Karpas-422 (cell line): Measurements from ENCODE around the gene MGAT4D. TPM values are rescaled to one million over a fixed set of nuclear protein-coding genes. Genes with fewer than 3 reads are reported as not detected.
"Not testable (repeated sequence)": the region's sequence is repeated elsewhere in the genome, so short reads cannot be mapped to it uniquely, and the experiment has no call there.

ENCODE experiments used
- DNase-seq: peaks from one replicate; pipeline ENCODE4 v3.0.0-alpha.2; 2015
- H2AFZ ChIP-seq: fragments of 200-600 bp; sonication (generic); 2 replicates; pipeline ENCODE4 v1.6.1; 2014; ENCODE audit warnings: antibody characterized with exemption, low read length, mixed read lengths
- H3K27ac ChIP-seq: fragments of 200-600 bp; sonication (generic); 2 replicates; pipeline ENCODE4 v1.5.1; 2014; ENCODE audit warnings: mild to moderate bottlenecking, low read length, moderate library complexity
- H3K27me3 ChIP-seq: fragments of 200-600 bp; sonication (generic); 2 replicates; pipeline ENCODE4 v1.6.1; 2014; ENCODE audit warnings: low read length, mixed read lengths
- H3K36me3 ChIP-seq: fragments of 200-600 bp; sonication (generic); 2 replicates; pipeline ENCODE4 v1.6.1; 2014; ENCODE audit warnings: low read length, mixed read lengths; ENCODE audit not compliant: insufficient read depth
- H3K4me1 ChIP-seq: fragments of 200-600 bp; sonication (generic); 2 replicates; pipeline ENCODE4 v1.6.1; 2014; ENCODE audit warnings: mild to moderate bottlenecking, low read length, mixed read lengths
- H3K4me2 ChIP-seq: fragments of 200-600 bp; sonication (generic); 2 replicates; pipeline ENCODE4 v1.6.1; 2014; ENCODE audit warnings: low read length, low read depth, mild to moderate bottlenecking; ENCODE audit not compliant: poor library complexity, severe bottlenecking
- H3K4me3 ChIP-seq: fragments of 200-600 bp; sonication (generic); 2 replicates; pipeline ENCODE4 v1.5.1; 2014; ENCODE audit warnings: mild to moderate bottlenecking, antibody characterized with exemption, low read length, mixed read lengths
- H3K79me2 ChIP-seq: fragments of 200-600 bp; sonication (generic); 2 replicates; pipeline ENCODE4 v1.6.1; 2014; ENCODE audit warnings: mild to moderate bottlenecking, low read length, mixed read lengths
- H3K9ac ChIP-seq: fragments of 200-600 bp; sonication (generic); 2 replicates; pipeline ENCODE4 v1.6.0; 2014; ENCODE audit warnings: low read length
- H3K9me2 ChIP-seq: fragments of 200-600 bp; sonication (generic), shearing (Covaris generic); replicated peaks from 2 replicates; pipeline ENCODE4 v1.6.0; 2014; ENCODE audit warnings: mild to moderate bottlenecking, low read length, moderate library complexity; ENCODE audit not compliant: insufficient read depth
- H3K9me3 ChIP-seq: fragments of 300-700, 200-600 bp; sonication (generic); 2 replicates; pipeline ENCODE4 v1.6.1; 2014; ENCODE audit warnings: low read length, mixed read lengths
- H4K20me1 ChIP-seq: fragments of 200-600 bp; sonication (generic); 2 replicates; pipeline ENCODE4 v1.6.1; 2014; ENCODE audit warnings: mild to moderate bottlenecking, antibody characterized with exemption, low read length, low read depth; ENCODE audit not compliant: insufficient read depth
- total RNA-seq: library from RNA; depleted of rRNA; stranded (reverse); fragments of >200 nt; shearing (Covaris generic); gene quantifications from 2 replicates; pipeline ENCODE4 v1.2.3, GENCODE V29; 2014; ENCODE audit warnings: low replicate concordance

The MGAT4D gene
- total RNA-seq, 1 experiment from 2014 or later = not detected

GRCh38 chr4:140463614-140464013 is 34.5 kb downstream of the MGAT4D start:
- H3K4me3 ChIP-seq = no peak overlapping the region
- H3K9ac ChIP-seq = no peak overlapping the region
- H3K9me3 ChIP-seq = no peaks in the 10 kb centered on the region
- H3K79me2 ChIP-seq = no peaks in the 10 kb centered on the region
- H3K9me2 ChIP-seq = no peaks in the 10 kb centered on the region
- no peak overlapping the region for H3K27ac ChIP-seq
- no peak overlapping the region for H3K4me2 ChIP-seq
- no peaks in the 10 kb centered on the region for H4K20me1 ChIP-seq
- H3K4me1 ChIP-seq = no peaks in the 10 kb centered on the region
- no peaks in the 10 kb centered on the region for H3K36me3 ChIP-seq
- no peak for DNase-seq
- no peaks in the 10 kb centered on the region for H3K27me3 ChIP-seq
- H2AFZ ChIP-seq = no peak overlapping the region

- H3K4me3 ChIP-seq = no peak overlapping the region
- H3K4me1 ChIP-seq = no peaks in the 10 kb centered on the region
- no peaks in the 10 kb centered on the region for H3K79me2 ChIP-seq
- H3K9me3 ChIP-seq = no peaks in the 10 kb centered on the region
- no peak overlapping the region for H2AFZ ChIP-seq
- no peak overlapping the region for H3K4me2 ChIP-seq
- no peaks in the 10 kb centered on the region for H3K9me2 ChIP-seq
- no peaks in the 10 kb centered on the region for H3K27me3 ChIP-seq
- H3K36me3 ChIP-seq = no peaks in the 10 kb centered on the region
- H3K27ac ChIP-seq = no peak overlapping the region
- DNase-seq = no peak
- H3K9ac ChIP-seq = no peak overlapping the region
- no peaks in the 10 kb centered on the region for H4K20me1 ChIP-seq
Observed at GRCh38 chr4:140463182-140463581, 34.9 kb downstream of the MGAT4D start.

GRCh38 chr4:140450352-140450751 is 47.7 kb downstream of the MGAT4D start:
- H3K27me3 ChIP-seq = no peaks in the 10 kb centered on the region

GRCh38 chr4:140448830-140449229 is 49.3 kb downstream of the MGAT4D start:
- DNase-seq = no peak
- no peak overlapping the region for H3K27ac ChIP-seq
- H3K9me3 ChIP-seq = no peaks in the 10 kb centered on the region
- no peaks in the 10 kb centered on the region for H3K27me3 ChIP-seq
- H3K4me2 ChIP-seq = no peak overlapping the region
- no peak overlapping the region for H2AFZ ChIP-seq
- H3K79me2 ChIP-seq = no peaks in the 10 kb centered on the region
- no peaks in the 10 kb centered on the region for H3K36me3 ChIP-seq
- H3K9me2 ChIP-seq = no peaks in the 10 kb centered on the region
- no peaks in the 10 kb centered on the region for H4K20me1 ChIP-seq
- H3K4me1 ChIP-seq = no peaks in the 10 kb centered on the region
- no peak overlapping the region for H3K9ac ChIP-seq
- no peak overlapping the region for H3K4me3 ChIP-seq

More at GRCh38 chr4:140450352-140450751, 47.7 kb downstream of the MGAT4D start:
- Histone ChIP-seq H3K27ac (no peak overlapping the region), H2AFZ (no peak overlapping the region), H3K9ac (no peak overlapping the region), H3K79me2 (no peaks in the 10 kb centered on the region), H3K36me3 (no peaks in the 10 kb centered on the region), H3K4me2 (no peak overlapping the region), H4K20me1 (no peaks in the 10 kb centered on the region), H3K9me2 (no peaks in the 10 kb centered on the region), H3K4me1 (no peaks in the 10 kb centered on the region), H3K4me3 (no peak overlapping the region), H3K9me3 (no peaks in the 10 kb centered on the region)
- no peak for DNase-seq

- Histone ChIP-seq H3K9me2 (no peaks in the 10 kb centered on the region), H3K27ac (no peak overlapping the region), H3K4me1 (no peaks in the 10 kb centered on the region), H3K79me2 (no peaks in the 10 kb centered on the region), H2AFZ (no peak overlapping the region), H3K36me3 (no peaks in the 10 kb centered on the region), H3K4me3 (no peak overlapping the region), H3K27me3 (no peaks in the 10 kb centered on the region), H4K20me1 (no peaks in the 10 kb centered on the region), H3K9ac (no peak overlapping the region), H3K4me2 (no peak overlapping the region), H3K9me3 (no peaks in the 10 kb centered on the region)
- DNase-seq = no peak
Observed at GRCh38 chr4:140448162-140448561, 49.9 kb downstream of the MGAT4D start.

- H3K9ac ChIP-seq, H3K4me3 ChIP-seq, H3K4me2 ChIP-seq, H3K36me3 ChIP-seq, H3K9me2 ChIP-seq, H3K27me3 ChIP-seq, DNase-seq, H3K27ac ChIP-seq, H3K79me2 ChIP-seq, H3K9me3 ChIP-seq, H2AFZ ChIP-seq, H3K4me1 ChIP-seq, H4K20me1 ChIP-seq: not testable (repeated sequence)
Observed at GRCh38 chr4:140444347-140444746, 53.7 kb downstream of the MGAT4D start.

- no peaks in the 10 kb centered on the region for H3K79me2 ChIP-seq
- no peak overlapping the region for H3K4me3 ChIP-seq
- H3K9me2 ChIP-seq = no peaks in the 10 kb centered on the region
- no peaks in the 10 kb centered on the region for H3K36me3 ChIP-seq
- no peak overlapping the region for H3K4me2 ChIP-seq
- no peaks in the 10 kb centered on the region for H3K4me1 ChIP-seq
- H3K27me3 ChIP-seq = no peaks in the 10 kb centered on the region
- no peaks in the 10 kb centered on the region for H4K20me1 ChIP-seq
- H3K9me3 ChIP-seq = no peaks in the 10 kb centered on the region
- H3K9ac ChIP-seq = no peak overlapping the region
- H2AFZ ChIP-seq = no peak overlapping the region
- H3K27ac ChIP-seq = no peak overlapping the region
- DNase-seq = no peak
Observed at GRCh38 chr4:140439644-140440142, 58.4 kb downstream of the MGAT4D start.

GRCh38 chr4:140427919-140428471 is 70.1 kb downstream of the MGAT4D start:
- Histone ChIP-seq H3K4me2 (peak overlapping the region; percentile 67), H4K20me1 (no peaks in the 10 kb centered on the region), H3K9me3 (no peaks in the 10 kb centered on the region), H2AFZ (peak overlapping the region; percentile 88; the same call in 1 of the 2 replicates), H3K4me3 (peak overlapping the region; percentile 66), H3K9ac (peak overlapping the region; percentile 62; the same call in 1 of the 2 replicates), H3K36me3 (no peaks in the 10 kb centered on the region), H3K4me1 (peaks cover 9% of the 10 kb centered on the region; the same call in 1 of the 2 replicates), H3K27ac (no peak overlapping the region), H3K9me2 (no peaks in the 10 kb centered on the region), H3K79me2 (no peaks in the 10 kb centered on the region), H3K27me3 (no peaks in the 10 kb centered on the region)
- DNase-seq = no peak
